ENCODE measurements around the gene PCDHGA9. TPM values are rescaled to one million over a fixed set of nuclear protein-coding genes. Genes with fewer than 3 reads are reported as not detected.
"Not testable (repeated sequence)": the region's sequence is repeated elsewhere in the genome, so short reads cannot be mapped to it uniquely, and the experiment has no call there.

PCDHGA9 gene
- total RNA-seq, 2 experiments from 2014 or later: 5.7 to 5.9 TPM

- H3K36me3 ChIP-seq (ENCODE audit: insufficient read depth, low read length); BruUV-seq (replicated peaks); H4K20me1 ChIP-seq (ENCODE audit: insufficient read depth, low read length); H3K9me2 ChIP-seq (ENCODE audit: insufficient read depth, low read length); H3K79me2 ChIP-seq (ENCODE audit: insufficient read depth, low read depth, low read length); DNase-seq (ENCODE audit: low spot score); H3K4me3 ChIP-seq (ENCODE audit: low read depth, low read length, poor library complexity, severe bottlenecking); H3K27ac ChIP-seq (ENCODE audit: low read depth, low read length, poor library complexity, severe bottlenecking); intact Hi-C loops (cut with micrococcal nuclease; ENCODE audit: unreplicated experiment); H3K9me3 ChIP-seq (ENCODE audit: low read length); H3K4me1 ChIP-seq (ENCODE audit: insufficient read depth, low read length, poor library complexity, severe bottlenecking); H2AFZ ChIP-seq (ENCODE audit: low read length); H3K4me2 ChIP-seq (ENCODE audit: low read length): not testable (repeated sequence)
- TF ChIP-seq CTCF (conservative IDR thresholded peaks at IDR 0.05; ENCODE audit: low read length): peak; percentile 60
- ChIA-PET CTCF (ENCODE audit: unreplicated experiment) (interaction anchor here (1.2 kb wide), 1 partner anchor 166 kb away, joined by 4 read pairs; no protein-coding TSS in a partner anchor), POLR2A (interaction anchor here (0.5 to 2.3 kb wide), 7 partner anchors 9 to 169 kb away, joined by 3 to 6 read pairs (median 3); partner anchors contain the start of genes PCDHGB3 and PCDHGB4)
Observed at GRCh38 chr5:141397756-141398551, 4.6 kb upstream of the PCDHGA9 start, which contains the start of gene PCDHGB5. Gene PCDHGB5 (plus strand): TSS chr5:141397947. CDS start chr5:141398128, 181 bp downstream.

- intact Hi-C loops (cut with micrococcal nuclease; ENCODE audit: unreplicated experiment): no loop called here
- Histone ChIP-seq H3K9me2 (ENCODE audit: insufficient read depth, low read length) (no peaks in the 10 kb centered on the region), H3K9me3 (ENCODE audit: low read length) (no peaks in the 10 kb centered on the region), H3K4me2 (ENCODE audit: low read length) (no peak overlapping the region), H2AFZ (ENCODE audit: low read length) (no peak overlapping the region), H3K36me3 (ENCODE audit: insufficient read depth, low read length) (no peaks in the 10 kb centered on the region), H3K27ac (ENCODE audit: low read depth, low read length, poor library complexity, severe bottlenecking) (no peak overlapping the region), H4K20me1 (ENCODE audit: insufficient read depth, low read length) (no peaks in the 10 kb centered on the region), H3K79me2 (ENCODE audit: insufficient read depth, low read depth, low read length) (no peaks in the 10 kb centered on the region), H3K4me3 (ENCODE audit: low read depth, low read length, poor library complexity, severe bottlenecking) (no peak overlapping the region), H3K4me1 (ENCODE audit: insufficient read depth, low read length, poor library complexity, severe bottlenecking) (no peaks in the 10 kb centered on the region)
- ChIA-PET CTCF (ENCODE audit: unreplicated experiment) (interaction anchor here (1.2 kb wide), 1 partner anchor 165 kb away, joined by 4 read pairs; no protein-coding TSS in a partner anchor), POLR2A (interaction anchor here (2.3 kb wide), 1 partner anchor 159 kb away, joined by 6 read pairs; no protein-coding TSS in a partner anchor)
- TF ChIP-seq EZH2phosphoT487 (IDR thresholded peaks at IDR 0.05; ENCODE audit: borderline replicate concordance, low read depth, low read length) (no peak), CTCF (conservative IDR thresholded peaks at IDR 0.05; ENCODE audit: low read length) (no peak)
- BruUV-seq (replicated peaks): TSS peak; percentile 39
- DNase-seq (ENCODE audit: low spot score): no peak
Observed at GRCh38 chr5:141398608-141399007, 4.0 kb upstream of the PCDHGA9 start.

Measured in OCI-LY7 (cell line).